ENCODE data around the gene FLAD1. TPM values are rescaled to one million over a fixed set of nuclear protein-coding genes. Genes with fewer than 3 reads are reported as not detected.

Gene FLAD1
- total RNA-seq, 1 experiment from 2014 or later, result 33.4 TPM

GRCh38 chr1:154962156-154962749 is 20.9 kb upstream of the FLAD1 start:
- no peak for DNase-seq (ENCODE audit: low read depth)
- in situ Hi-C loops (cut with HindIII; ENCODE audit: low pct_unique_long_range_greater_than_20kb, low sequenced_read_pairs), result no loop called here

- in situ Hi-C loops (cut with HindIII; ENCODE audit: low pct_unique_long_range_greater_than_20kb, low sequenced_read_pairs), result no loop called here
- no peak for DNase-seq (ENCODE audit: low read depth)
Measured at GRCh38 chr1:154962795-154963330, 20.3 kb upstream of the FLAD1 start.

GRCh38 chr1:154963643-154964042 is 19.5 kb upstream of the FLAD1 start:
- no peak for DNase-seq (ENCODE audit: low read depth)
- in situ Hi-C loops (cut with HindIII; ENCODE audit: low pct_unique_long_range_greater_than_20kb, low sequenced_read_pairs), result no loop called here

GRCh38 chr1:154964359-154964758 is 18.8 kb upstream of the FLAD1 start:
- in situ Hi-C loops (cut with HindIII; ENCODE audit: low pct_unique_long_range_greater_than_20kb, low sequenced_read_pairs), result no loop called here
- no peak for DNase-seq (ENCODE audit: low read depth)

- in situ Hi-C loops (cut with HindIII; ENCODE audit: low pct_unique_long_range_greater_than_20kb, low sequenced_read_pairs), result no loop called here
- no peak for DNase-seq (ENCODE audit: low read depth)
Measured at GRCh38 chr1:154966111-154966510, 17.0 kb upstream of the FLAD1 start.

- in situ Hi-C loops (cut with HindIII; ENCODE audit: low pct_unique_long_range_greater_than_20kb, low sequenced_read_pairs), result no loop called here
- no peak for DNase-seq (ENCODE audit: low read depth)
Measured at GRCh38 chr1:154967331-154967950, 15.7 kb upstream of the FLAD1 start.

GRCh38 chr1:154968731-154969130 is 14.4 kb upstream of the FLAD1 start:
- in situ Hi-C loops (cut with HindIII; ENCODE audit: low pct_unique_long_range_greater_than_20kb, low sequenced_read_pairs), result no loop called here
- no peak for DNase-seq (ENCODE audit: low read depth)

- no peak for DNase-seq (ENCODE audit: low read depth)
- in situ Hi-C loops (cut with HindIII; ENCODE audit: low pct_unique_long_range_greater_than_20kb, low sequenced_read_pairs), result no loop called here
Measured at GRCh38 chr1:154969246-154969645, 13.9 kb upstream of the FLAD1 start.

- DNase-seq (ENCODE audit: low read depth), result no peak
- in situ Hi-C loops (cut with HindIII; ENCODE audit: low pct_unique_long_range_greater_than_20kb, low sequenced_read_pairs), result no loop called here
Measured at GRCh38 chr1:154969860-154970452, 13.2 kb upstream of the FLAD1 start.

- DNase-seq (ENCODE audit: low read depth), result peak; percentile 87
- in situ Hi-C loops (cut with HindIII; ENCODE audit: low pct_unique_long_range_greater_than_20kb, low sequenced_read_pairs), result no loop called here
Measured at GRCh38 chr1:154970631-154971340, 12.4 kb upstream of the FLAD1 start, which contains the start of gene SHC1. Gene SHC1 (minus strand): TSS chr1:154970747. CDS start chr1:154970526, 221 bp downstream.

GRCh38 chr1:154971341-154971998 is 11.7 kb upstream of the FLAD1 start:
- in situ Hi-C loops (cut with HindIII; ENCODE audit: low pct_unique_long_range_greater_than_20kb, low sequenced_read_pairs), result no loop called here
- DNase-seq (ENCODE audit: low read depth), result no peak

GRCh38 chr1:154972213-154972516 is 11.0 kb upstream of the FLAD1 start:
- in situ Hi-C loops (cut with HindIII; ENCODE audit: low pct_unique_long_range_greater_than_20kb, low sequenced_read_pairs), result no loop called here
- no peak for DNase-seq (ENCODE audit: low read depth)

- in situ Hi-C loops (cut with HindIII; ENCODE audit: low pct_unique_long_range_greater_than_20kb, low sequenced_read_pairs), result no loop called here
- DNase-seq (ENCODE audit: low read depth), result peak; percentile 97
Measured at GRCh38 chr1:154972517-154973343, 10.4 kb upstream of the FLAD1 start.

- in situ Hi-C loops (cut with HindIII; ENCODE audit: low pct_unique_long_range_greater_than_20kb, low sequenced_read_pairs), result no loop called here
- peak; percentile 98 for DNase-seq (ENCODE audit: low read depth)
Measured at GRCh38 chr1:154973344-154974101, 9.6 kb upstream of the FLAD1 start.

GRCh38 chr1:154974102-154974807 is 8.9 kb upstream of the FLAD1 start, which contains the start of gene CKS1B:
Gene CKS1B (plus strand): TSS chr1:154974681. CDS start chr1:154974746, 65 bp downstream.
- peak; percentile 100 for DNase-seq (ENCODE audit: low read depth)
- in situ Hi-C loops (cut with HindIII; ENCODE audit: low pct_unique_long_range_greater_than_20kb, low sequenced_read_pairs), result no loop called here

GRCh38 chr1:154974808-154975408 is 8.2 kb upstream of the FLAD1 start:
- DNase-seq (ENCODE audit: low read depth), result peak; percentile 96
- in situ Hi-C loops (cut with HindIII; ENCODE audit: low pct_unique_long_range_greater_than_20kb, low sequenced_read_pairs), result no loop called here
